Measurements from ENCODE around the gene PTPN12.
"Not testable (repeated sequence)": the region's sequence is repeated elsewhere in the genome, so short reads cannot be mapped to it uniquely, and the experiment has no call there.

PTPN12 gene

GRCh38 chr7:77516085-77516484 is 21.0 kb upstream of the PTPN12 start:
- no peak for DNase-seq (ENCODE audit: low spot score)
- TF ChIP-seq, protein P1, sequence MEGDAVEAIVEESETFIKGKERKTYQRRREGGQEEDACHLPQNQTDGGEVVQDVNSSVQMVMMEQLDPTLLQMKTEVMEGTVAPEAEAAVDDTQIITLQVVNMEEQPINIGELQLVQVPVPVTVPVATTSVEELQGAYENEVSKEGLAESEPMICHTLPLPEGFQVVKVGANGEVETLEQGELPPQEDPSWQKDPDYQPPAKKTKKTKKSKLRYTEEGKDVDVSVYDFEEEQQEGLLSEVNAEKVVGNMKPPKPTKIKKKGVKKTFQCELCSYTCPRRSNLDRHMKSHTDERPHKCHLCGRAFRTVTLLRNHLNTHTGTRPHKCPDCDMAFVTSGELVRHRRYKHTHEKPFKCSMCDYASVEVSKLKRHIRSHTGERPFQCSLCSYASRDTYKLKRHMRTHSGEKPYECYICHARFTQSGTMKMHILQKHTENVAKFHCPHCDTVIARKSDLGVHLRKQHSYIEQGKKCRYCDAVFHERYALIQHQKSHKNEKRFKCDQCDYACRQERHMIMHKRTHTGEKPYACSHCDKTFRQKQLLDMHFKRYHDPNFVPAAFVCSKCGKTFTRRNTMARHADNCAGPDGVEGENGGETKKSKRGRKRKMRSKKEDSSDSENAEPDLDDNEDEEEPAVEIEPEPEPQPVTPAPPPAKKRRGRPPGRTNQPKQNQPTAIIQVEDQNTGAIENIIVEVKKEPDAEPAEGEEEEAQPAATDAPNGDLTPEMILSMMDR (IDR thresholded peaks at IDR 0.05; ENCODE audit: extremely low read depth, missing control alignments), result no peak

DNA sequence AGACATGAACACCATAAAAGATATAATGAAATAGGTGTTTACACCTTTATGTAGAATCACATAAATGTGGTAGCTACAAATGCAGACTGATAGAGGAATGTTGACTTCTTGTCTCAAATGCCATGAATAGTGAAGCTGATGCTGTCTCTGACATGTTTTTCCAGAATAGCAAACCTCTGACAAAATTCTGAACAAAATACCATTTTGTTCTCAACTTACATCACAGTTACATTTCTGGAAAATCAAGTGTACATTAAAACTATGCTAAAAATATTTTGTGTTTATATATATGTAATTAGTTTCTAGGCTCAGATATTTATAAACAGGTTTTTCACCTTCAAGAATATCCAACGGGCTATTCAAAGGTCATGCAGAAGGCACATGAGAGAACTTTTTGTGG is 16.8 kb upstream of the PTPN12 start:
- TF ChIP-seq, protein P1 (IDR thresholded peaks at IDR 0.05; ENCODE audit: extremely low read depth, missing control alignments), result no peak
- DNase-seq (ENCODE audit: low spot score), result no peak

GRCh38 chr7:77521537-77521936 is 15.6 kb upstream of the PTPN12 start:
- not testable (repeated sequence) for DNase-seq (ENCODE audit: low spot score)

DNA sequence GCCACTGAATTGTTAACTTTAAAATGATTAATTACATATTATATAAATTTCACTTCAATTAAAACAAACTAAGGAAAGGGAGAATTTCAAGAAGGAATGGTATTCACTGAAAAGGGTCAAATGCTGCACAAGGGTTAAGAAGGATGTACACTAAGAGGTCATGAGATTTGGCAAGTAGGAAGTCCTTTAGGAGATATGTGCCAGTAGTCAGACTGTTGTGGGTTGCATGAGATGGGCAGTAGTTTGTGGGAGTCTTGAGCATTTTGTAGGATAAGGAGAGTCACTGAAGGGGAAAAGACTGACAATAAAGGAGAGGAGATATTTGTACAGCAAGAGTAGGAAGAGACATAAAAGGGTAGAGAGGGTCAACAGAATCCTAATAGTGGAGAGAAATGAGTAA is 12.4 kb upstream of the PTPN12 start:
- no peak for DNase-seq (ENCODE audit: low spot score)
- TF ChIP-seq, protein P1 (IDR thresholded peaks at IDR 0.05; ENCODE audit: extremely low read depth, missing control alignments), result no peak

GRCh38 chr7:77525231-77525630 is 11.9 kb upstream of the PTPN12 start:
- TF ChIP-seq, protein P1 (IDR thresholded peaks at IDR 0.05; ENCODE audit: extremely low read depth, missing control alignments), result no peak

GRCh38 chr7:77528368-77528767 is 8.7 kb upstream of the PTPN12 start:
- DNase-seq (ENCODE audit: low spot score), result no peak
- TF ChIP-seq, protein P1 (IDR thresholded peaks at IDR 0.05; ENCODE audit: extremely low read depth, missing control alignments), result no peak

More at GRCh38 chr7:77525231-77525630, 11.9 kb upstream of the PTPN12 start:
- no peak for DNase-seq (ENCODE audit: low spot score)

DNA sequence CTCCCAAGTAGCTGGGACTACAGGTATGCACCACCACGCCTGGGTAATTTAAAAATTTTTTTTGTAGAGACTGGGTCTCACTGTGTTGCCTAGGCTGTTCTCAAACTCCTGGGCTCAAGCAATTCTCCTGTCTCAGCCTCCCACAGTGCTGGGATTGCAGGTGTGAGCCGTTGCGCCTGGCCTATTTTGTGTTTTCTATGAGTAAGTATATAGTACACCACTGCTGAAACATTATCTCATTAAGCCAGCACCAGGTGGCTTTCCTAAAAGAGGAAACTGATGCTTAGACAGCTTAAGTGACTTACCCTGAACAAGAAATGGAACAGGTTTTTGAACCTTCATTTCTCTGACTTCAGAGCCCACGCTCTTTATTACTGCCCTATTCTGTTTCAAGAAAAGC is 7.8 kb upstream of the PTPN12 start:
- TF ChIP-seq, protein P1 (IDR thresholded peaks at IDR 0.05; ENCODE audit: extremely low read depth, missing control alignments), result no peak
- DNase-seq (ENCODE audit: low spot score), result no peak

- DNase-seq (ENCODE audit: low spot score), result no peak
- TF ChIP-seq, protein P1 (IDR thresholded peaks at IDR 0.05; ENCODE audit: extremely low read depth, missing control alignments), result no peak
Measured at GRCh38 chr7:77531038-77531437, 6.1 kb upstream of the PTPN12 start.
